OCI-M1 (cell line): ENCODE results near the gene APLNR.

Experiments used
- DNase-seq: peaks from one replicate; lab custom pipeline; 2025; lab: John Stamatoyannopoulos, UW

The APLNR gene

GRCh38 chr11:57219021-57219627, 17.9 kb downstream of the APLNR start:
- DNase-seq, result peak; percentile 60

DNA sequence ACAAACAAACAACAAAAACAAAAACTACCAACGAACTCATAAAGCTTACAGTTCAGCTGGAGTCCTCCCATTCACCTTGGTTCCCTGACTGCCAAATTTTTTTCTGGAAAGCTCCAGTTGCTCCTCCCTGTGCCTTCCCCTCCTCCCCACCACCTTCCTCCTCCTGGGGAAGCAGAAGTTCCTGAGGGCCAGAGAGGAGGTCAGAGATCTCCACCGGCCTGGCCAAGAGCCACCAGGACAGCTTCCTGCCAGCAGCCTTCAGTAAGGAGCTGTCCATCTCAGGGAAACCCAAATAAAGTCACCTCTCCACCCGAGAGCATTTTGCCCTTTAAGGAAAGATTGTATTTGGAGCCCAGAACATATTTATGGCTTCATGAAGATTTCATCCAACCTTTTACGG, 20.0 kb downstream of the APLNR start:
- DNase-seq, result no peak

- no peak for DNase-seq
Measured at GRCh38 chr11:57216463-57216862, 20.6 kb downstream of the APLNR start.

- DNase-seq, result no peak
Measured at GRCh38 chr11:57214494-57214893, 22.6 kb downstream of the APLNR start.

GRCh38 chr11:57214098-57214417, 23.0 kb downstream of the APLNR start:
- DNase-seq, result no peak

- peak; percentile 89 for DNase-seq
Measured at GRCh38 chr11:57213342-57214097, 23.5 kb downstream of the APLNR start.

GRCh38 chr11:57210781-57211180, 26.3 kb downstream of the APLNR start:
- DNase-seq, result no peak

DNA sequence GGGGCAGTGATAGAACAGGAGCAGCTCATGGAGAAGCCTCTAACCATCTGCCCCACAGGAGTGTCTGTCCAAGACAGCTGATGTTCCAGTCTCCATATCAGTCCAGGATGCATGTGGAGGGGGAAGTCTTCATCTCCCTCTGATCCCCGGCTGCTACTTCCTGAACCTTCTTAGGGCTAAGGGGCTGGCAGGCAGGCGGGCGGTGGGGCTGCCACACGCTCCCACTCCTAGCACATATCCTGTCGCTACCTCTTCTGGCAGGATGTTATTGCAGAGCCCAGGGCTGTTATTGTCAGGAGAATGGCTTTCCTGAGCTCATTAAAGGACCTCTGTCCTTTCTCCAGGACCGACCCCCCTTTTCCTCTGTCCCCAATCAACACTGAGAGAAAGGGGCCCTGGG, 29.9 kb downstream of the APLNR start:
- DNase-seq, result no peak

DNA sequence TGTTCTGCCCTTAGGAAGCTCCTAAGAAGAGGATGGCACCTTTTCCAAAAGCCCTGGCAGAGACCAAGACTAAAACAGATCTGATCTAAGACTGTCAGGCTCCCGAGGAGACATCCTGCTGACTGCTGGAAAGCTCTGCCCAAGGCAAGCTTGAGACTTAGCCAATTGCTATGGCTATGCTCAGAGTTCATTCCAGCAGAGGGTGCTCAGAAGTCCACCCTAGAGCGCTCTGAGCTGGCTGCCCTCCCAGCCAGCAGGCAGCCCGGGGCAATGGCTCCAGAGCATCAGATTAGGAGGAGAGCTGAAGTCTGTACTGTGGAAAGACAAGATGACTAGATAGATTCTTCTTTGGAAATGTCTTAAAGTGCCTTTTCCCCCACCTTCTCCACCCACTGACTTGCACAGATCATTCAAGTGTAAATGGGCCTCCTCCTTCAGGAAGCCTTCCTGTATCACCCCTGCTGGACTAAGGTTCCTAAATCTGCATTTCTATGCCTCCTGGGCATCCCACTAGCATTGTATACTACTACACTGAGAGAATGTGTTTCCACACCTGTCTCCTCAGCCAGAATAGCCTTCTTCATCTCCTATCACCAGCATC, 31.9 kb downstream of the APLNR start:
- DNase-seq, result peak; percentile 38

DNA sequence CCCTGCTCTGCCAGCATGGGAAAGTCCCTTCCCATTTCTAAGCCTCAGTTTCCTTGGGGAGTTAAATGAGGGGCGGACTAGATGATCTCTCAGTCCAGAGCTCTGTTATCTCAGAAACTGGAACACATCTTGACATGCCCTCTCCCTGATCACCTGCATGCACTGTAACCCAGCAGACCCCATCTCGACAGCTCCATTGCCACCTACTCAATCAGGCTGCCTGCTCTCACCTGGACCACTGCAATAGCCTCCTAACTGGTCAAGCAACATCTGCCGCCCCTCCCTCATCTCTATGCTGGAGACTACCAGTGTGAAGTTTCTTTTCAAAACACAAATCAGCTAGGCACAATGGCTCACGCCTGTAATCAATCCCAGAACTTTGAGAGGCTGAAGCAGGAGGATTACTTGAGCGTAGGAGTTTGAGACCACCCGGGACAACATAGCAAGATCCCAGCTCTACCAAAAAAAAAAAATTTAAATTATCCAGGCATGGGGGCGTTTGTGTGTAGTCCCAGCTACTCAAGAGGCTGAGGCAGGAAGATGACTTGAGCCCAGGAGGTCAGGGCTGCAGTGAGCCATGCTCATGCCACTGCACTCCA, 33.1 kb downstream of the APLNR start:
- no peak for DNase-seq

- DNase-seq, result no peak
Measured at GRCh38 chr11:57203359-57203758, 33.7 kb downstream of the APLNR start.

- no peak for DNase-seq
Measured at GRCh38 chr11:57202281-57202680, 34.8 kb downstream of the APLNR start.

- DNase-seq, result no peak
Measured at GRCh38 chr11:57200917-57201316, 36.1 kb downstream of the APLNR start.

DNA sequence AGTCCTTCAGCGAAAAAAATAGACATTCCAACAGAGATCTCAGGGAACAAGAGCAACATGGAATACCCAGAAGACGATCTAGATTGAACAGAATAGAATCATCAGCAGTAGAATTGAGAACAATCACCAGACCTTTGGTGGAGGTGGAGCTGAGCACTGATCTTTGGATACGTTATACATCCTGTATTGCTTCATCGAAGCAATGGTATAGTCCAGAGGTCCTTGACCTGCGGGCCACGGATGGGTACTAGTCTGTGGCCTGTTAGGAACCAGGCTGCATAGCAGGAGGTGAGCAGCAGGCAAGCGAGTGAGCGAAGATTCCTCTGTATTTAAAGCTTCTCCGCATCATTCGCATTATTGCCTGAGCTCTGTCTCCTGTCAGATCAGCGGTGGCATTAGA, 37.7 kb downstream of the APLNR start:
- no peak for DNase-seq

DNA sequence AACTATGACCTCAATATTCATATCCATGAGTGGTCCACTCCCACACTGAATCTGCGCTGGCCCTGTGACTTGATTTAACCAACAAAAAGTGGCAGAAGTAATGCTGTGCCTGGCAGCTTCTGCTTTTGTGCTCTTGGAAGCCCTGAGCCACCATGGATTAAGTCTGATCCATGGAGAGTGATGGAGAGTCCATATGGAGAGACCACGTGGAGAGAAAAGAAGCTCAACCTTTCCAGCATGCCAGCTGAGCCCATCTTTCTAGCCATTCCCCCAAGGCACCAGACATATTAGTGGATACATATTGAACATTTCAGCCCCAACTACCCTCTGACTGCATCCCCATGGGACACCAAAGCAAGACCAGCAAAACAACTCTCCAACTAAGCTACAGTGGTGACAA, 39.3 kb downstream of the APLNR start:
- no peak for DNase-seq

DNA sequence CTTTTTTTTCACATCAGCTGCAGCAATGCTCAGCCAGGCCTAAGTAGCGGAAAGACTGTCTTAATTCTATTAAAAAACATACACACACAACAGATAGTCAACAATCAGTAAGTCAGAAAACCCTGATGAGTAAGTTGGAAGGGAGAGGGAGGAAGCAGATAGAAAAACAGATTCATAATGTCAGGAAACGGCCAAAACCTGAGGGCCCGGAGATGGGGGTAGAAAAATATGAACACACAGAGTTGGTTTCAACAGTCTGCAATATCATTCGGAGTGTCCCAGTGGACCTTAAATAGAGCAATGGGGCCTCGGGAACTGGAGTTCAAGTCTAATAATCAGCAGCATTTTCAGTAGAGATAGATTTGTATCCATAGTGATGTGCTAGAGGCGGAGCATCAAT, 40.5 kb downstream of the APLNR start:
- no peak for DNase-seq

DNA sequence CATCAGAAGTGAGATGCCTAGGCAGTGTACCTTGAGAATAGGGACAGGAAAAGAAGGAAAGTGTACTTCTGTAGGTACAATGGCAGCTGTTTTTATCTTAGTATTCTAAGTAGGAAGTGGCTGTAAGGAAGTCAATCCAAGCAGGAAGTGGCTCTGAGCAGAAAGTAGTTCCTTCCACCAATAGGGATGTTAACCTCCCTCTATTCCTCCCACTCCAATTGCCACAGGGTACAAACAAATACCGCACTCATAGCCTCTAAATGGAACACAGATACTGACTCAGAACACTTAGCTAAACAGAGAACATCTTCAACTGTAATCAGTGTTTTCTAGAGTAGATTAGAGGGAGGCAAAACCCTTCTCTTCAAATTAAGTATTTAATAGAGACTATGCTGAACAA, 44.7 kb downstream of the APLNR start:
- DNase-seq, result no peak

- DNase-seq, result no peak
Measured at GRCh38 chr11:57191311-57192219, 45.5 kb downstream of the APLNR start.

DNA sequence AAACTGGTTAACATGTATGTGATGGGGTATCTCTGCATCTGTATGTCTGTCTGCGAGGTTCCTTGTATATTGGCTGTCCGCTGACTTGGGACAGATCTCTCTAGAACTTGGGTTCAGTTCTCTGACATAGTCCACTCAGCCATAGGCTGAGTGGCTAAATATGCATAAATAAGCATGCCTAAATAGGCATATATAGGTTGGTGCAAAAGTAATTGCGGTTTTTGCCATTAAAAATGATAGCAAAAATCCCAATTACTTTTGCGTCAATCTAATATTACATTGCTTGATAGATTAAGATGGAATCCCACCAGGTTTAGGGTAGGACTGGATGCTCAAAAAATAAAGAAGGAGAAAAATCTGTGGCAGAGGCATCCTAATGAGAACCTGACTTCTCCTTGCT, 46.5 kb downstream of the APLNR start:
- DNase-seq, result no peak
